Activated CD8-positive, alpha-beta memory T cell treated with anti-CD3 and anti-CD28 coated beads, Interleukin-2, amount 50 U/mL, for 48 hours (primary cell): ENCODE results near the gene GRK4.
"Not testable (repeated sequence)": the region's sequence is repeated elsewhere in the genome, so short reads cannot be mapped to it uniquely, and the experiment has no call there.

Experiments
- DNase-seq: peaks from one replicate; pipeline ENCODE4 v3.0.0-alpha.2; 2020

The GRK4 gene

DNA sequence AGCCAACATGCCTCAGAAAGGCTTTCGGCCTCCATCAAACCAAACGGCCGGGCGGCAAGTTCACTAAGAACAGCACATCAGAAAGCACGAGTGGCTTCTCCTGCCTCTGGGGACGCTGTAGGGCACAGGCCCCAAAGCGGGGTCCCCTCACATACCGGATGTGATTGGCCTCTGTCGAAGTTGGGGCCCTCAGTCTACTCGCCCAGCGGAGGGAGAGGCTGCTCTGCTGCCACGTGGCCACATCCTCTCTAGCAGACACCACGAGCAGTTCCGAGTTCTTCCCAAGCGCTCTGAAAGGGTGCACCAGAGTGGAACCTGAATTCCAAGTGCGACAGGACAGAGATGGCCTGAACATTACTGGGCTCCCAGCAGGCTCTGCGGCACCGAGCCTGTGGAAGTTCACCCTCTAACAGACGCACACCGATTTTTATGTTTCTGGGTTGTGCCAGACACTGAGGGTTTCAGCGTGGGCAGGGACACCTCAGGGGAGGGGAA, 21.3 kb upstream of the GRK4 start:
- DNase-seq = peak; percentile 57

DNA sequence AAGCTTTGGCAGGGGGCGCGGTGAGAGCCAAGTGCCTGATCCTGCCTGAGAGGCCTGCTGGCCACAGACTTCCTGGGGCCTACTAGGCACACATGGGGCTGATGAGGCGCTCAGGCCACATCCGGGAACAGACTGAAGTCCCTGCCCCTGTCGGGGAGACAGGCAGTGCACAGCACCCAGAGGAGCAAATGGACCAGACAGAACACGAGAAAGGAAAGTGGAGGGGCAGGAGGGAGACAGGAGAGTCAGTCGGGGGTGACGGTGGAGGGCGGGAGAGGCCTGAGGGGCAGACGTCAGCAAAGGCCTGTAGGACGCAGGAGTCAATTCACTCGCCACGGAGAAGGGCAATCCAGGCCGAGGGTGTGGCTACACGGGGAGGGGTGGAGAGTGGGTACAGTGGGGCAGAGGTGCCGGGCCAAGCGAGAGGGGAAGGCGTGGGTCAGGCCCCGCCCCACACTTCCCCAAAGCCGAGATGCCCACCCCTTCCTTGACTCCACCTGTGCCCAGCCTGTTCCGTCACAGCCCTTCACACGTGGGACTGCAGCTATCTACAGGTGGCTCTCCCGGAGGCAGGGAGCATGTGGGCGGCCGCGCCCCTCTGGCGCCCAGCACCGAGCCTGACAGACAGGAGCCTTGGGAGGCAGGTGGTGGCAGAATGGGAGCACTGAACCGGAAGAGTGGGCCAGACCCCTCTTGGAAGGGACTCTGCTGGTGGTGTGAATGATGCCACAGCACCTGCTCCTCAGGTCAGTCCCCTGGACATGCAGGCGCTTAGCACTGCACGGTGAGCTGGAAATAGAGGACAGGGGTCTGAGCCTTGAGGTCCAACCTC, 20.6 kb upstream of the GRK4 start:
- DNase-seq = peak; percentile 53

DNA sequence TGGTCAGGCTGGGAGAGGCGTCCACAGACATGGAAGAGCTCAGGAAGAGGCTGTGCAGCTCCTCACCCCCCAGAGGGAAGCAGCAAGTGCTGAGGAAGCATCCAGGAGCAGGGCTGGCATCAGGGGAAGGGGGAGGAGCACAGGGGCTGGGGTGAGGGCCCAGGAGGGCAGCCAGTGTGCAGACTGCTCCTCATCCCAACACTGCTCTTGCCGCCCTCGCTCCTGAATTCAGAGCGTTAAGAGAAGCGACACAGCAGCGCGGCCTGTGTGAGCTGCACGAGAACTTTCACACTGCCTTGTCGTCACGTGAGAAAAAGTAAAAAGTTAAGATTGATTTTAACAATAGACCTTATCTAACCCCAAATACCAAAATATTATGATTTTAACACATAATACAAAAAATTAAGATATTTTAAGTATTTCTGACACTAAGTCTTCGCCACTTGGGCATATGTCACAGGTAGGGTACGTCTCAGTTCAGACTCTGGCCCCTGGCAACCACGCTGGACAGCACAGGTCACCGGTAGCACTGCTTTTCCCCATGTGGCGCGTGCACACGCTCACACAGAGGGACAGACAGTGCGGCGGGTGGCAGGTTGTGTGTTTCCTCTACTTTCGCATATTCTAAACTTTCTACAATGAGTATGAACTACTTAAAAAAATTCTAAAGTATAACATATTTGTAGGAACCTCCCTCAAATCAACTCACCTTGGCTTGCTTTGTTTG, 19.8 kb upstream of the GRK4 start:
- DNase-seq = no peak

DNA sequence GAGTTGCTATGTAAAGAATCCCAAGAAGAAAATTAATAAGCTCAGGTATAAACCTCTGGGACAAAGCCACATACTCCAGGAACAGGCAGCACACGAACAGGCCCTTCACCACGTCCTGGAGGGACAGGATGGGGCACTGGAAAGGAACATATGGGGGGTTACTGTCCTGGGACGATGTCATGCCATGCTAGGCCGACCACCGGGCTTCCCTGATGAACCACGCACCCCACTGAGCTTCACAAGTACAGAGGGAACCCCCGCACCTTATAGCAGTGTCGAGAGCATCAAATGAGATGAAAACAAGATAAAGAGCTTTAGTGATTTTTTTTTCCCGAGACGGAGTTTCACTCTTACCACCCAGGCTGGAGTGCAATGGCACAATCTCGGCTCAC, 19.3 kb upstream of the GRK4 start:
- DNase-seq = no peak

DNA sequence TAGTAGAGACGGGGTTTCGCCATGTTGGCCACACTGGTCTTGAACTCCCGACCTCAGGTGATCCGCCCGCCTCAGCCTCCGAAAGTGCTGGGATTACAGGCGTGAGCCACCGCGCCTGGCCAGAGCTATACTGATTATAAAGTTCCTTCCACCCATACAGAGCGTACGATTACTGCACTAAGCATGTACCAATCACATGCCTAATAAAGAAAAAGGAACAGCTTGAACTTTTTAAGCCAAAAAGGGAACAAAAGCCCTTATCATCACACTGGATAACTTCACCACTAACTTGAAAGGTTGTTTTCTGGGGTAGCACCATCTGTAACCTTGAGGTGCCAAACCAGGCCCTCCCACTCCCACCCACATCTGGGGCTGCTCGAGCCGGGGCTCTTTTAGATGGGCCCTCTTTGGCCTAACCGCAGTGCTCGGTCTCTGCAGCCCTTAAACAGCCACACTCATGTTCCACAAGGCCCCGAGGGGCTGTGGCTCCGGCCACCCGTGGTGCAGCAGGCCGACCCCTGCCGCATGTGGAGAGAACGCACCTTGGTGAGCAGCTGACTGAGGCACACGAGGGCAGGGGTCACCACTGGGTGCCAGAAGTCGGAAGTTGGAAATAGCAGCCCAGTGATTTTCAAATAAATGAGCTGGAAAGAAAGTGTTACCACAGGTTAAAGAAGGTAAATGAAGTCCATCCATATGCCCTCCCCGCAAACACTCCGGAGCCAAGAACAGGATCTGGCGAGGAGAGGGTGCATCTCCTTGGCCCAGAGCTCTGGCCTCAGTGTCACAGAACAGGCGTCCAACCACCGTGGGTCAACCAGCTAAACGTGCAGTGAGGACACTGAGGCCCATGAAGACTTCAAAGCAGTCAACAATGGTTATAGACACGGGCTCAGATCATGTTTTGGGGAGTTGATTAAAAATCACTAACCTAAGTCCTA, 18.5 kb upstream of the GRK4 start:
- DNase-seq = no peak

DNA sequence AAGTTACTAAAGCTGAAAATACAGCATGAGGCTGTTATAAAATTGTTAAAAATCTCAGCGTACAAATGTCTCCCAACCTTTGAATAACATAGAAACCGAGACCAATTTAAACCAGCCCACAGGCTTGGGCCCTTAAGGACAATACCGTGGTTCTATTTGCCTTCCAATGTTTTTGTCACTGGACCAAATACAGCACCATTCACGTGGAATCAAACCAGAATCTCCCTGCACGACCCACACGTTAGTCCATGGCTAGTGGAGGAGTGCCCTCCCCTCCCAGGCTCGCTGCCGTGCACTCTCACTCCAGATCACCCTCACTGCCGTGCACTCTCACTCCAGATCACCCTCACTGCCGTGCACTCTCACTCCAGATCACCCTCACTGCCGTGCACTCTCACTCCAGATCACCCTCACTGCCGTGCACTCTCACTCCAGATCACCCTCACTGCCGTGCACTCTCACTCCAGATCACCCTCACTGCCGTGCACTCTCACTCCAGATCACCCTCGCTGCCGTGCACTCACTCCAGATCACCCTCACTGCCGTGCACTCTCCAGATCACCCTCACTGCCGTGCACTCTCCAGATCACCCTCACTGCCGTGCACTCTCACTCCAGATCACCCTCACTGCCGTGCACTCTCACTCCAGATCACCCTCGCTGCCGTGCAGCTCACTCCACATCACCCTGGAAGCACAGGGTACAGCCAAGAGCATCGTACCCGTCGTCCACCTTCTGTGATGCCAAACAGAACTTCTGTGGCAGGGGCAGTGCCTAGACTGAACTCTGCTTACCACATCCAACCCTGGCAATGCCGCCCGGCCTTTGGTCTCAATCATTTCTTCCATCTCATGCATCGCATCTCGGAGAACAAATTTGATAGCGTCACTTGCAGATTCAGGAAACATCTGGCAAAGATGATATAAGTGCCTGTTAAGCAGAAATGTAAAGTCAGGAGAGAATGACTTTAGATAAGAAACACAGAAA, 17.5 kb upstream of the GRK4 start:
- DNase-seq = not testable (repeated sequence)

DNA sequence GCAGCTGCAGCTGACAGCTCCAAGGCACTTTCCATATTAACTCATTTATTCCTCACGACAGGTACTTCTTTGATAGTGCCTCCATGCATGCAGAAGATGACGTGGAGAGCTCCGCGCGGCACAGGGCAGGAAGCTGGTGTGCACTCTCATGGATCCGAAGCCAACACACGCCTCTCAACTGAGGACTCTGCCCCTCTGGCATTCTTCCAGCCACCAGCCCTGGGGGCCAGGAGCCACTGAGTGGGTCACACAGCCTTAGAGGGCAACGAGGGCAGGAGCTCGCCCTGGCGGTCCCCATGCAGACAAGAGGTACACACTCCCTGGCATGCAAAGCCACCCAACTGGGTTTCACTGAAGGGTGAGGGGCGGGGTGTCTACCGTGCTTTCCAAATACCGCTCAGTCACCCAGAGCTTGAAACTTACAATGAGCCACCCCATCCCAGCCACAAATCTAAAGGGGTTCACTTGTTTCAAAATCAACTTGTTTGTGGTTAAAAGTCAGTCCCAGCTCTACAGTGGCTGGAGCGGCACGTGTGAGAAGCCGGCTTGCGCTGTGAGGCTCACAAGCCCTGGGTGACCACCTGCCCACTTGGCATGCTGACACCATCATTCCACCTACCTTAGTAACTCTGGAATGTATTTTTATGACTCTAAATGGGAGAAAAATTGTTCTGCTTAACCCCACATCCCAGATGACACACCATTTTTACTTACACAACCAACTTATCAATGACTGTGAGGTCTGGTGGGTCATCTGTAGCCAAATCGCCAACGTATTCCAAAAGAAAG, 16.4 kb upstream of the GRK4 start:
- no peak for DNase-seq

DNA sequence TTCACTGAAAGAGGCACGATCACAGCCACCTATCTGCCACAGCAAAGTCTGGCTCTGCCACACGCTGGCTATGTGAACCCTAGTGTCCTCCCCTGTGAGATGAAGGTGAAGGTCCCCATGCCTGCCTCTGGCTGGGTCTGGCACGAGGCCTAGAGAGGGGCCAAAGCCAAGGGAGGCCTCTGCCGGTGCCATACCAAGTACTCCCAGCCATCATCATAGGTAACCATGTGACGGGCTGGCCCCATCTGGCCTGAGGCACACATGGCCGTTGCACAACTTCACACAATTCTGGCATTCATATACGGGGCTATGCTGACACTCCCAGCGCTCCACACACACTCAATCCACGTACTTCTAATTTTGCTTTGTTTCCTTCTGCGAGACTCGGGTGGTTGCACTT, 15.4 kb upstream of the GRK4 start:
- no peak for DNase-seq

DNA sequence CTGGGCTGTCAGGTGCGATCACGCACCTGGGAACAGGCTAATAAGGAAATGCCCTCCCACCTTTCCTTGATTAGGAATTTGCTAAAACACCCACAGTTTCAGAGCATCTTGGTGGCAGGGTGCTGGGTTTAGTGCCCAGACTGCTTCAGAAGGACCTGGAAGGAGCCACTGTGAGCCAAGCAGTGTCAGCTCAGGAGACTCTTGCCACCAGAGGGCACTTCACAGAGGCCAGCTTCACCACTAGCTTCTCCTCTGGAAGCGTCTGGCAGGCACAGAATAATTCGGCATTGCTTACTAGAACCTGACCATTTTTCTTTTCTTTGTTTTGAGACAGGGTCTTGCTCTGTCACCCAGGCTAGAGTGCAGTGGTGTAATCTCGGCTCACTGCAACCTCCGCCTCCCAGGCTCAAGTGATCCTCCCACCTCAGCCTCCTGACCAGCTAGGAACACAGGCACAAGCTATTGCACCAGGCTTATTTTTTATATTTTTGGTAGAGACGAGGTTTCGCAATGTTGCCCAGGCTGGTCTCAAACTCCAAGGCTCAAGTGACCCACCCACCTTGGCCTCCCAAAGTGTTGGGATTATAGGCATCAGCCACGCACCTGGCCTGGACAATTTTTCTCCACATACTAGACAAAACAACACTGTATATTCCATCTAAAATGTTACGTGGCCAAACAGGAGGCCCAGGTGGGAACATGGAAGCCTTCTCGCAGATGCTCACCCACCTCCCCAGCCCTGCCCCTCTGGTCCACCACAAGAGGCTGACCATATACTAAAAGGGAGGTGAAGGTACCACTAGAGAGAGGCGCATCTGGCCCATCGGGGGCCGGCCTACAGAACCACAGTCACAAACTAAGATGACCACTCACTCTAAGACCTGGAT, 14.2 kb upstream of the GRK4 start:
- no peak for DNase-seq

DNA sequence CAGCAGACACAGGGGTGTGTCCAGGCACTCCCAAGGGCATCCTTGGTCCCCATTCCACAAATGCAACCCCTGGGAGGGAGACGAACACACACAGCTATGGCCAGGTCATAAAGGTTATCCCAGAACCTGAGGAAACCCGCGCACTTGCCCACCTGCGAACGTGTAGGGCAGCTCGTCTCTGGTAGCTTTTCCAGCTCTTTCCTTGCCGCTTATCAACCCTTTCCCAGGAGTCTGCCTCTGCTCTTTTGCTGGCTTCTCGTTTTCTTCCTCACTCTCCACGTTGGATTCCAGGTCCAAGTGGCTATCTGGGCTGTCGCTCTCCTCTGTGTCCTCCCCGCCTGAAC, 13.6 kb upstream of the GRK4 start:
- DNase-seq = no peak

DNA sequence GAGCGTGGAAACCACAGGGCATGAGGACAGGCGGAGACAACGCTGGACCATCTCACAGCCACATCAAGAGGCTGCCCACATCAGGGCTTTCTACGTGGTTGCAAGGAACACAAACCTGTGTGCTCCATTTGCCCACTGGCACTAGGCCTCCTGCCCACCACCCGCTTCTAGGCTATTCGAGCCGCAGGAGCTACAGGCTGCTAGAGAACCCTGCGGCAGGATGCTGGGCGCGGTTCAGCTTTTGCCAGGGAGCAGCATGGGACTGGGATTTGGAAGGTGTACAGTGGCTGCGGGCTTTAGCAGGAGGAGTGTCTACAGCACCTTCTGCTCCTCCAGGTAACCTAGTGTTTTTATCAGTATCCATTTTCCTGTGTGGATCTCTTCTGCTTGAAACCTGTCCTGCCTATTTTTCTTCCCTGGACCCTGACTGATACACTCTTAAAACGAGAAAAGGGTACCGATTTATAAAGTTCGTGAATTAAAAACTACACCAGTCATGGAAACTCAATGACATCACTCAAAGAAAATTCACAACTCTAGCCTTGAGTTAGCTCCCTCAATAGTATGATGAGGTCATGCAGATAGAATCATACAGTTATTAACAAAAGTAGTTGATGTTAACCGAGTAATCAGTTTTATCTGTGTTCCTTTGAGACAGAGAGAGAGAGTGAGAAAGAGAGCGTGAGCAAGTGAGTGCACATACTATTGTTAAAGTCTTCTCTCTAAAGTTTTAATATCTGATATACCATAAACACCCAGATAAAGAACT, 13.0 kb upstream of the GRK4 start:
- no peak for DNase-seq

DNA sequence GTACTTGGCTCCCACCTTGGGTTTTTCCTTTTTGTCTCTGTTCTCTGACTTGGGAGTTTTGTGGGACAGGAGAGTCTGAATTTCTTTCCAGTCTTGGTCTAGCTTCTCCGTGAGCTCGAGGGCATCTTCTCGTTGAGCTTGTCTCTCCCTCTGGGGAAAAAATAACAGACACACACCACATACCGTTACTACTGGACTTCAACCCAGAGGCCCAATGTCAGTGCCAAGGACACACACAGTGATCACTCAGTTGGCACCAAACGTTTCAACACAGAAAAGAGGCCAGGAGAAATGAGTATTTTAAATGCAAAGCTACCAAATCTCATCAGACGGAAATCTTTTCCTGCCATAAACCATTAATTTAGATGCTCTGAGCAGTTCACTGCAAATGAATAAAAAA, 9.9 kb upstream of the GRK4 start:
- no peak for DNase-seq

DNA sequence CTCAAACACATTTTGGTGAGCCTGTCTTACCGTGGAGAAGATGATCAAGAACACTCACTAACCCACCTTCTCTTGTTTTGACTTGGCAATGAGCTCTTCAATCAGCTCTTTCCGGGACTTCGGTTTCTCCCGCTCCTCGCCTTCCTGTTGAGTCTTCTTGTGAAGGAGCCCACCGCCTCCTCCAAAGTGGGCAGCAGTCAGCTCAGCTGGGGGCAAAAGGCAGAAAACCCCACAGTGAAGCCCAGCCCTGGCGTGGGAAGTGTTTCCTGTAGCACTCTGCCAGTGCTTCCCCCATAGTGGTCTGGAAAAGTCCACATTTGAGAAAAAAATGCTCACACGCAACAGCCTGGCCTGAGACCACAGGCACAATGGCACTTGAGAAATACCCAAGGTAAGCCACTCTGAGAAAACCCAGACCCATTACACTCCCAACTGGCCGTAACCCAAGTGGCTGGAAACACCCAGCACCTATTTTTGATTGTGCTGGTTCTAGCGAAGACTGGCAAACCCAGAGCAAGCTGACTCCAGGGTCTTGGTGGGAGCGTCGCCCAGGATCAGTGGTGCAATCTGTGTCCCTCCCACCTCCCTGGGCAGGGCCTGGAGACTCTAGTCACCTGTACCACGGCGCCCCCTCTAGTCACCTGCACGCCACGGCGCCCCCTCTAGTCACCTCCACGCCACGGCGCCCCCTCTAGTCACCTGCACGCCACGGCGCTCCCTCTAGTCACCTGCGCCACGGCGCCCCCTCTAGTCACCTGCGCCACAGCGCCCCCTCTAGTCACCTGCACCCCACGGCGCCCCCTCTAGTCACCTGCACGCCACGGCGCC, 8.8 kb upstream of the GRK4 start:
- DNase-seq = peak; percentile 87

DNA sequence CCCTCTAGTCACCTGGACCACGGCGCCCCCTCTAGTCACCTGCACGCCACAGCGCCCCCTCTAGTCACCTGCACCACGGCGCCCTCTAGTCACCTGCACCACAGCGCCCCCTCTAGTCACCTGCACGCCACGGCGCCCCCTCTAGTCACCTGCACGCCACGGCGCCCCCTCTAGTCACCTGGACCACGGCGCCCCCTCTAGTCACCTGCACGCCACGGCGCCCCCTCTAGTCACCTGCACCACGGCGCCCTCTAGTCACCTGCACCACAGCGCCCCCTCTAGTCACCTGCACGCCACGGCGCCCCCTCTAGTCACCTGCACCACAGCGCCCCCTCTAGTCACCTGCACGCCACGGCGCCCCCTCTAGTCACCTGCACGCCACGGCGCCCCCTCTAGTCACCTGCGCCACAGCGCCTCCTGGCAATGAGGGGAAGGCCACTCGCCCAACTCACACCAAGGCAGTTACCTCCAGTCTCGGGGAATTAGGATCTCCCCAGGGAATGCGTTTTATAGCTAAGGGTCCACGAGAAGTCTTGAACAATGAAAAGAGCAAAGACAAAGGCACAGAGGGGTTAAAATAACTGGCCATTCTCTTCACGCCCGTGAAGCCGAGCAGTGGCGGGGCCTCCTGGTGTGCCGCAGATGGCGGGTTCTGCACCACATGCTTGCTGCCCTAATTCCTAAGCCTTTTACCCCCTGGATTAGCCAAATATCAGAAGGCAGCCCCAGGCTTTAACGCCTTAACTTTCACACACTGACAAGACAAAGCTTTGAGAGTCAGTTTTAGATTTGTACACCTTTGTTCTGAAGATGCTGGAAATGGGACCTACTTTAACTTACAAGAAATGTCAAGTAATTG, 8.0 kb upstream of the GRK4 start:
- not testable (repeated sequence) for DNase-seq

DNA sequence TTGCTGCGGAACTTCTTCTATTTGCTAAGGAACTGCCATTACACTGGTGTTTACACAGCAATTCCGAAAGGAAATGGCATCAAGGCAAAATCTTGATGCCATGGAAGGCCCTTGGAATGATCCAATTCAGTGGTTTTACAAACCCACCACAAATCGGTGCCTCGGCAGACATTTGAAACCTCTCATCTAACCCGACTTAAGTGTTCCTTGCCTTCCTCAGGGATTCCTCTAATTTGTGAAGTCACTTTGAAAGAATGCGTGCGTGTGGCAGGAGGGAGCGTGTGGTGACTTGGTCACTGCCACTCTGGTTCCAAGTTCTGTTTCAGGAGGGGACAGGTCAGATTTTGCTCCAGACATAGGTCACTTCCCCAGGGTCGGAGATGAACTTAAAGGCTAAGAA, 4.9 kb upstream of the GRK4 start:
- no peak for DNase-seq

DNA sequence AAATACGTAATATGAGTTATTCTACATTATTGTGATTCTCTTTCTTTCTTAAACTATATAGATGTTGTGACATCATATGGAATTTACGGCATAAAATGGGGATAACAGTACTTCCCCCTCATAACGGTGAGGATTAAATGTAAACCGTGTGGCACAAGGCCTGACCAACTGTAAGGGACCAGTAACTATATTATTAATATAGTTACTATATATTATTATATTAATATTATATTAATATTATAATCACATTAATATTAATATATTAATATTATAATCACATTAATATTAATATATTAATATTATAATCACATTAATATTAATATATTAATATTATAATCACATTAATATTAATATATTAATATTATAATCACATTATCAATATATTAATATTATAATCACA, 2.9 kb upstream of the GRK4 start:
- DNase-seq = not testable (repeated sequence)

DNA sequence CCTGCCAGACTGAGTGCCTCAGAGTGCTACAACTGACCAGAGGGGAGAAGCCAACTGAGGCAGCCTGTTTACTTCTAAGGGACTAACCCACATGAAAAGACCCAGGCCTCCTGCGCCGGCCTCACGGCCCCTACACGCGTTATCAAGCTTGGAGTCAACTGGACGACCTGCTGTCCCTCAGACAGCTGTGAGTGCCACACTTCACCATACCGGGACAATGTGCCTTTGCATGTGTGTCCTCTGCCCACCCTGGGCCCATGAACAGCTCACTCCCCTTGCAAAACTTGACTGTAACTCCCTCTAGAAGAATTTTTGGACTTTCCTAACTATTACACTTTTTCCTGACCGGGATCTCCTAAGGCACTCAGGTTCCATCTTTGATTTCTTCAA, 2.0 kb upstream of the GRK4 start:
- DNase-seq = peak; percentile 74
